ENCODE data around the gene ALMS1.
"Not testable (repeated sequence)": the region's sequence is repeated elsewhere in the genome, so short reads cannot be mapped to it uniquely, and the experiment has no call there.

The ALMS1 gene

GRCh38 chr2:73402386-73403103 is 16.9 kb downstream of the ALMS1 start:
- no peak for DNase-seq (ENCODE audit: low read depth)

DNA sequence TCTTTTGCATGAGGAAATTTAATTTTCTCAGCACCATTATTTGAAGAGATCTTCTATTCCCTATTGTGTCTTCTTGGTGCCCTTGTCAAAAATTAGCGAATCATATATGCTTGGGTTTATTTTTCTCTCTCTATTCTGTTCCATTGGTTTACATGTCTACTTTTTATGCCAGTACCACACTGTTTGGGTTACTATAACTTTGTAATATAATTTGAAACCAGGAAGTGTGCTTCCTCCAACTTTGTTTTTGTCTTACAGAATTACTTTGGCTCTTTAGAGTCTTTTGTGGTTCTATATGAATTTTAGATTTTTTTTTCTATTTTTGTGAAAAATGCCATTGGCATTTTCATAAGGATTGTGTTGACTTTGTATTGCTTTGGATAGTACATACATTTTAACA is 17.6 kb downstream of the ALMS1 start:
- DNase-seq (ENCODE audit: low read depth), result no peak

DNA sequence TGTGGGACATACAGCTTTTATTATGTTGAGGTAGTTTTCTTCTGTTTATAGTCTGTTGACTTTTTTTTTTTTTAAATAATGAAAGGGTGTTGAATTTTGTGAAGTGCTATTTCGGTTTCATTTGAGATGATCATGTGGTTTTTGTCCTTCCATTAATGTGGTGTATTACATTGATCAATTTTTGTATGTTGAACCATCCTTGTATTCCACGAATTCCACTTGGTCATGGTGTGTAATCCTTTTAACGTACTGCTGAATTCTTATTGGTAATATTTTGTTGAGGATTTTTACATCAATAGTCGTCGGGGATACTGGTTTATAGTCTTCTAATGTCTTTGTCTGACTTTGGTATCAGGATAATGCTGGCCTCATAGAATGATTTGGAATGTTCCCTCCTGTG is 18.8 kb downstream of the ALMS1 start:
- no peak for DNase-seq (ENCODE audit: low read depth)

DNA sequence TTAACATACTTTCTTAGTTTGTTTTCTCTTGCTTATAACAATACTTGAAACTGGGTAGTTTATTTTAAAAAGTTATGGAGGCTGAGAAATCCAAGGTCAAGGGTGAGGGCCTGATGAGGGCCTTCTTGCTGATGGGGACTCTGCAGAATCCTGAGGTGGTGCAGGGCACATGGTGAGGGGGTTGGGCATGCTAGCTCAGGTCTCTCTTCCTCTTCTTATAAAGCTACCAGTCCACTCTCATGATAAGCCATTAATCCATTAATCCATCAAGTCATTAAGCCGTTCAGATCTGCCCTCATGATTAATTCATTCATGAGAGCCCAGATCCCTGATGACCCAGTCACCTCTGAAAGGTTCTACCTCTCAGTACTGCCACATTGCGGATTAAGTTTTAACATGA is 21.4 kb downstream of the ALMS1 start:
- no peak for DNase-seq (ENCODE audit: low read depth)

DNA sequence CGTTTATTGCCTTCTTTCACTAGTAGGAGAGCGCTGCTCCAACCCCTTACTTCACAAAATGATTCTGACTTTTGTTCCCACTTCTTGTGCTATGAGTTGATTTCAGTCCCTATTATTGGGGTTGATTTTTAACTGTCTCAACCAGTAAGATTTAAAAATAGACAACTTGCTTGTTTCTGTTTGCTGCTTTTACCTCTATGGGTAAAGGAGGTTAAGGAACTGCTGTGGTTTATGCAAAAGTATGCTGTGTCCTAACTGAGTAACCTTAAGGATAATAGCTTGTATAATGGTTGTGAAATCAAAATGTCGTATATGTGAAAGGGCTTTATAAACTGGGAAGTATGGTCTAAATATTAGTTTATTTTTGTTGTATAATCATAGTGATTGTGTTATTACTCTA is 22.6 kb downstream of the ALMS1 start:
- DNase-seq (ENCODE audit: low read depth), result no peak

DNA sequence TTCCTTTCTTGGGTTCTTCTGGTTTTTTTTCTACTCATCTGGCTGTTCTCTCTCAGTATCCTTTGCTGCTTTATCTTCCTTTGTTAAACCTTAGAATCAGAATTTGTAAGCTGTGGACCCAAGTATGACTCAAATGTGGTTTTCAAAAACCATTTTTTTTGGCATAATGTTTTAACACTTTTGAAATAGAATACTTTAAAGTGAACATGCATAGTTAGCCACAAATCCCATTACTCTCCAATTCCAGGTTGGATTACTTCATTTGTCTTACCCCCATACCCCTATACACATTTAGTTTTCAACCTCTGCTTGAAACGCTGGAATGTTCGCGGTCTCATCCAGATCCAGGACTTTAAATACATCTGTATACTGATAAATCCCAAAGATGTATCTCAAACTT is 29.1 kb downstream of the ALMS1 start:
- DNase-seq (ENCODE audit: low read depth), result no peak

DNA sequence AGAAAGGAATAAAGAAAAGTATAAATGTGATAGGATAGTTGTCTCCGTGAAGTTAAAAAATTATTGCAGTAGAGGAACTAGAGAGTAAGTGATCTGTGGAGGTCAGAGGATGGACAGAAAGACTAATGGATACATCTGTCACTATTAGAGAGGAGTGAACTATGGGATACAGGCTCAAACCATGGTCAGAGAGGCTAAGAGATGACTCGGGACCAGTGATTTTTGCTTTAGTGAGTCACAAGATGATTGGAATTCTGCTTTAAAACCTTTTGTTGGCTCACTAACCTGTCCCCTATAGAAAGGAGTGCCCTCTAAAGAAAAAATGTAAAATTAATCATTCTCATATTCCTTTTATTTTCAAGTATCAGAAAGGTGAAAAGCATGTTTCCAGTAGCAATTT is 30.3 kb downstream of the ALMS1 start:
- no peak for DNase-seq (ENCODE audit: low read depth)

DNA sequence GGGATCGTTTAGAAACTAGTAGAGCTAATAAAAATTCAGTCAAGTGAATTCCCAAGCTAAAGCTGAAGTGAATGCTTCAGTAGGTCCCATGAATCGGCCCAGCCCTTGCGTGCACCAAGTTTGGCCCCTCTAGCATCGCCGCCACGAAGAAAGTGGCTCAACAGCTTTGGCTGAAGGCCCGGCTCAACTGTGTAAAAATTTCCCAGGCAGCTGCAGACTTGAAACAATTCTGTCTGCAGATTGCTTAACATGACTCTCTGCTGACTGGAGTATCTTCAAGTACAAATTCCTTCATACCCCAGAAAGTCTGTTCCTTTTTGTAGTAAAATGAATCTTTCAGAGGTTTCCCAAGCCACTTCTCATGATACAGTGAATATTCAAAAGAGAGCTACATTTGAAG is 32.7 kb downstream of the ALMS1 start:
- DNase-seq (ENCODE audit: low read depth), result peak; percentile 89

GRCh38 chr2:73423913-73424312 is 38.3 kb downstream of the ALMS1 start:
- DNase-seq (ENCODE audit: low read depth), result no peak

GRCh38 chr2:73426176-73426575 is 40.5 kb downstream of the ALMS1 start:
- no peak for DNase-seq (ENCODE audit: low read depth)

DNA sequence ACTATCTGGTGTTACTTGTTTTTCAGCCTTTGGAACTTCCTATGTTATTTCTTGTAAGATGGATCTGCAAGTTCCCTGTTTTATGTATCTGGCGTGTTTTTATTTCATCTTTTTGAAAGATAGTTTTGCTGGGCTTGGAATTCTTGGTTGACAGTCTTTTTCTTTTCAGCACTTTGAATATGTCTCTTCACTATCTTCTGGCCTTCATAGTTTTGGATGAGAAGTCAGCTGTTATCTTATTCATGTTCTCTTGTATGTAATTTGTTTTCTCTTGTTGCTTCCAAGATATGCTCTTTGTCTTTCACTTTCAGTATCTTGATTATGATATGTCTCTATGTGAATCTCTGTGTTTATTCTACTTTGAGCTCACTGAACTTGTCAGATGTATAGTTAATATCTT is 50.4 kb downstream of the ALMS1 start:
- no peak for DNase-seq (ENCODE audit: low read depth)

- no peak for DNase-seq (ENCODE audit: low read depth)
Observed at GRCh38 chr2:73444202-73444601, 58.6 kb downstream of the ALMS1 start.

DNA sequence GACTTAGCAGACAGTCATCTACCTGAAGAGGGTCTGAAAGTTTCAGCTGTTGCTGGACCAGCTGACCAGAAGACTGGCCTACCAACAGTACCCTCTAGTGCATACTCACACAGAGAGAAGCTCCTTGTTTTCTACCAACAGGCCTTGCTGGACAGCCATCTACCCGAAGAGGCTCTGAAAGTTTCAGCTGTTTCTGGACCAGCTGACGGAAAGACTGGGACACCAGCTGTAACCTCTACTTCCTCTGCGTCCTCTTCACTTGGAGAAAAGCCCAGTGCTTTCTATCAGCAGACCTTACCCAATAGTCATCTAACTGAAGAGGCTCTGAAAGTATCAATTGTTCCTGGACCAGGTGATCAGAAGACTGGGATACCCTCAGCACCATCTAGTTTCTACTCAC is 63.2 kb downstream of the ALMS1 start:
- DNase-seq (ENCODE audit: low read depth), result no peak

DNA sequence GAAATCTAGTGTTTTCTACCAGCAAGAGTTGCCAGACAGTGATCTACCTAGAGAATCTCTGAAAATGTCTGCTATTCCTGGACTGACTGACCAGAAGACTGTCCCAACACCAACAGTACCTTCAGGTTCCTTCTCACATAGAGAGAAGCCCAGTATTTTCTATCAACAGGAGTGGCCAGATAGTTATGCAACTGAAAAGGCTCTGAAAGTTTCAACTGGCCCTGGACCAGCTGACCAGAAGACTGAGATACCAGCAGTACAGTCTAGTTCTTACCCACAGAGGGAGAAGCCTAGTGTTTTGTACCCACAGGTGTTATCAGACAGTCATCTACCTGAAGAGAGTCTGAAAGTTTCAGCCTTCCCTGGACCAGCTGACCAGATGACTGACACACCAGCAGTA is 63.8 kb downstream of the ALMS1 start:
- no peak for DNase-seq (ENCODE audit: low read depth)

DNA sequence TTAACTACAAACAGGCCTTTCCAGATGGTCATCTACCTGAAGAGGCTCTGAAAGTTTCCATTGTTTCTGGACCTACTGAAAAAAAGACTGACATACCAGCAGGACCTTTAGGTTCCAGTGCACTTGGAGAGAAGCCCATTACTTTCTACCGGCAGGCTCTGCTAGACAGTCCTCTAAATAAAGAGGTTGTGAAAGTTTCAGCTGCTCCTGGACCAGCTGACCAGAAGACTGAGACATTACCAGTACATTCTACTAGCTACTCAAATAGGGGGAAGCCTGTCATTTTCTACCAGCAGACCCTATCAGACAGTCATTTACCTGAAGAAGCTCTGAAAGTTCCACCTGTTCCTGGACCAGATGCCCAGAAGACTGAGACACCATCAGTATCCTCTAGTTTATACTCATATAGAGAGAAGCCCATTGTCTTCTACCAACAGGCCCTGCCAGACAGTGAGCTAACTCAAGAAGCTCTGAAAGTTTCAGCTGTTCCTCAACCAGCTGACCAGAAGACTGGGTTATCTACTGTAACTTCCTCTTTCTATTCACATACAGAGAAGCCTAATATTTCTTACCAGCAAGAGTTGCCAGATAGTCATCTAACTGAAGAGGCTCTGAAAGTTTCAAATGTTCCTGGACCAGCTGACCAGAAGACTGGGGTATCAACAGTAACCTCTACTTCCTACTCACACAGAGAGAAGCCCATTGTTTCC is 65.8 kb downstream of the ALMS1 start:
- no peak for DNase-seq (ENCODE audit: low read depth)

- DNase-seq (ENCODE audit: low read depth), result no peak
Observed at GRCh38 chr2:73457982-73458381, 72.3 kb downstream of the ALMS1 start.

GRCh38 chr2:73462388-73462787 is 76.8 kb downstream of the ALMS1 start:
- not testable (repeated sequence) for DNase-seq (ENCODE audit: low read depth)

- no peak for DNase-seq (ENCODE audit: low read depth)
Observed at GRCh38 chr2:73468376-73468775, 82.7 kb downstream of the ALMS1 start.

- DNase-seq (ENCODE audit: low read depth), result not testable (repeated sequence)
Observed at GRCh38 chr2:73483874-73484273, 98.2 kb downstream of the ALMS1 start.

- no peak for DNase-seq (ENCODE audit: low read depth)
Observed at GRCh38 chr2:73487112-73487657, 101.5 kb downstream of the ALMS1 start.

DNA sequence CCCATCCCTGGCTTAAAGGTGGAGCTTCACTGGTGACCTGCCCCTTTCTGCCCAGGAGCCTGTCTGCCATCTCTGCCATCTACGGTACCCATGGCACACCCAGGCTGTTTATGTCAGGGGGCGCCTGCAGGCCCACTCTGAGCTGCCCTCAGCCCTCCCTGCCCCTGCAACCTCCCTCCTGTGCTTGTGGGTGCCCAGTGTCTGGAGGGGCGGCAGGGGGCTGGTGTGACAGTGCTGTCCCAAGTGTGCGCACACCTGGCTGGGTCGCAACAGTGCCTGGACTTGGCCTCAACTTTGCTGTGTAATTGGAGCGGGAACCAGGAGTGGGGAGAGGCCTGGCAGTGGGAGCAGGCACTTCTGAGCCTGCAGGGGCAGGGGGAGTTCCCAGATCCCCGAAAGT is 102.4 kb downstream of the ALMS1 start:
- DNase-seq (ENCODE audit: low read depth), result no peak

- no peak for DNase-seq (ENCODE audit: low read depth)
Observed at GRCh38 chr2:73489053-73489452, 103.4 kb downstream of the ALMS1 start.

DNA sequence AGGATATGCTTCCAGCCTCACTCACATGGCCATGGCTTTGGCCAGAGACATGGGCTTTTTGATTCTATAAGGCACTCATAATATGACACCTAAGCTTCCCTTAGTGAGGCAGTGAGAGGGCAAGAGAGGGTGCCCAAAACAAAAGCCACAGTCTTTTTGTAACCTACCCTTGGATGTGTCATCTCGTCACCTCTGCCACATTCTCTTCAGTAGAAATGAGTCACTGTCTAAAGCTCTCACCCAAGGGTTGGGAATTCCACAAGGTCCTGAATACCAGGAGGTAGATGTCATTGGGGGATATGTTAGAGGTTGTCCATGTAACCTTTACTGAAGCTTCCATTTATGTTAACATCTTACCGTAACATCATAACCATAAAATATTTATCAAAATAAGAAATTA is 108.4 kb downstream of the ALMS1 start:
- DNase-seq (ENCODE audit: low read depth), result no peak
